ENCODE data around the gene KLHDC3.
A peak's percentile ranks its signal among the peaks of the same experiment; 100 is the strongest.

The KLHDC3 gene

GRCh38 chr6:43060034-43060754 lies 46.1 kb downstream of the KLHDC3 start:
- no peak for TF ChIP-seq EZH2 (IDR thresholded peaks at IDR 0.05; ENCODE audit: borderline replicate concordance, low read depth, low read length, severe bottlenecking)
- TF ChIP-seq CTCF (IDR thresholded peaks at IDR 0.05; ENCODE audit: borderline replicate concordance, extremely low read depth, low read length, poor library complexity, severe bottlenecking) = no peak
- Histone ChIP-seq H4K20me1 (ENCODE audit: insufficient read depth, low read length) (0 out of 2 replicates have a peak, but pooled peaks cover 2% of the 10 kb centered on the region), H3K36me3 (ENCODE audit: insufficient read depth, low read length) (peaks cover 22% of the 10 kb centered on the region), H3K4me2 (ENCODE audit: insufficient read depth, low read length) (peak overlapping the region; percentile 95), H2AFZ (ENCODE audit: low read depth, low read length) (peak overlapping the region; percentile 85), H3K79me2 (ENCODE audit: insufficient read depth, low read length) (peaks cover 29% of the 10 kb centered on the region), H3K4me1 (ENCODE audit: insufficient read depth, low read length) (peaks cover 30% of the 10 kb centered on the region), H3K27me3 (ENCODE audit: insufficient read depth, low read length, poor library complexity) (no peaks in the 10 kb centered on the region), H3K4me3 (ENCODE audit: low read depth in 1 of 2, low read length in 2 of 2) (peak overlapping the region; percentile 56 to 78; a peak in 3 of 4 replicates), H3K27ac (ENCODE audit: low read length) (peak overlapping the region; percentile 86), H3K9me3 (ENCODE audit: insufficient read depth, low read length, severe bottlenecking) (no peaks in the 10 kb centered on the region), H3K9ac (ENCODE audit: low read depth, low read length) (peak overlapping the region; percentile 65)
- no peak for ATAC-seq (ENCODE audit: insufficient read depth, low read depth)
- no peak for DNase-seq

GRCh38 chr6:43060755-43061633 lies 46.9 kb downstream of the KLHDC3 start:
- no peak overlapping the region for H2AFZ ChIP-seq (ENCODE audit: low read depth, low read length)
- ATAC-seq (ENCODE audit: insufficient read depth, low read depth) (no peak), DNase-seq (no peak)
- peaks cover 30% of the 10 kb centered on the region for H3K4me1 ChIP-seq (ENCODE audit: insufficient read depth, low read length)
- peaks cover 19% of the 10 kb centered on the region for H3K36me3 ChIP-seq (ENCODE audit: insufficient read depth, low read length)
- H3K27ac ChIP-seq (ENCODE audit: low read length) = peak overlapping the region; percentile 86
- H3K9me3 ChIP-seq (ENCODE audit: insufficient read depth, low read length, severe bottlenecking) = no peaks in the 10 kb centered on the region
- peak overlapping the region; percentile 95 for H3K4me2 ChIP-seq (ENCODE audit: insufficient read depth, low read length)
- peak overlapping the region in 1 of 2 experiments; percentile 78; a peak in 2 of 4 replicates for H3K4me3 ChIP-seq (ENCODE audit: low read depth in 1 of 2, low read length in 2 of 2)
- no peaks in the 10 kb centered on the region for H3K27me3 ChIP-seq (ENCODE audit: insufficient read depth, low read length, poor library complexity)
- peak overlapping the region; percentile 65 for H3K9ac ChIP-seq (ENCODE audit: low read depth, low read length)
- H4K20me1 ChIP-seq (ENCODE audit: insufficient read depth, low read length) = 0 out of 2 replicates have a peak, but pooled peaks cover 2% of the 10 kb centered on the region
- TF ChIP-seq EZH2 (IDR thresholded peaks at IDR 0.05; ENCODE audit: borderline replicate concordance, low read depth, low read length, severe bottlenecking) (no peak), CTCF (IDR thresholded peaks at IDR 0.05; ENCODE audit: borderline replicate concordance, extremely low read depth, low read length, poor library complexity, severe bottlenecking) (no peak)
- peaks cover 29% of the 10 kb centered on the region for H3K79me2 ChIP-seq (ENCODE audit: insufficient read depth, low read length)

GRCh38 chr6:43061861-43062260 lies 47.8 kb downstream of the KLHDC3 start:
- H3K9me3 ChIP-seq (ENCODE audit: insufficient read depth, low read length, severe bottlenecking) = no peaks in the 10 kb centered on the region
- DNase-seq (no peak), ATAC-seq (ENCODE audit: insufficient read depth, low read depth) (no peak)
- no peak overlapping the region for H3K27ac ChIP-seq (ENCODE audit: low read length)
- TF ChIP-seq CTCF (IDR thresholded peaks at IDR 0.05; ENCODE audit: borderline replicate concordance, extremely low read depth, low read length, poor library complexity, severe bottlenecking) = no peak
- TF ChIP-seq EZH2 (IDR thresholded peaks at IDR 0.05; ENCODE audit: borderline replicate concordance, low read depth, low read length, severe bottlenecking) = no peak
- 0 out of 2 replicates have a peak, but pooled peaks cover 2% of the 10 kb centered on the region for H4K20me1 ChIP-seq (ENCODE audit: insufficient read depth, low read length)
- H2AFZ ChIP-seq (ENCODE audit: low read depth, low read length) = no peak overlapping the region
- H3K79me2 ChIP-seq (ENCODE audit: insufficient read depth, low read length) = peaks cover 29% of the 10 kb centered on the region
- H3K4me2 ChIP-seq (ENCODE audit: insufficient read depth, low read length) = no peak overlapping the region
- H3K9ac ChIP-seq (ENCODE audit: low read depth, low read length) = no peak overlapping the region
- no peak overlapping the region for H3K4me3 ChIP-seq (ENCODE audit: low read depth in 1 of 2, low read length in 2 of 2)
- H3K4me1 ChIP-seq (ENCODE audit: insufficient read depth, low read length) = peaks cover 30% of the 10 kb centered on the region
- H3K36me3 ChIP-seq (ENCODE audit: insufficient read depth, low read length) = peaks cover 23% of the 10 kb centered on the region
- H3K27me3 ChIP-seq (ENCODE audit: insufficient read depth, low read length, poor library complexity) = no peaks in the 10 kb centered on the region

All from DND-41 (cell line).